ENCODE measurements around the gene DRC1.
"Not testable (repeated sequence)": the region's sequence is repeated elsewhere in the genome, so short reads cannot be mapped to it uniquely, and the experiment has no call there.

DRC1 gene

DNA sequence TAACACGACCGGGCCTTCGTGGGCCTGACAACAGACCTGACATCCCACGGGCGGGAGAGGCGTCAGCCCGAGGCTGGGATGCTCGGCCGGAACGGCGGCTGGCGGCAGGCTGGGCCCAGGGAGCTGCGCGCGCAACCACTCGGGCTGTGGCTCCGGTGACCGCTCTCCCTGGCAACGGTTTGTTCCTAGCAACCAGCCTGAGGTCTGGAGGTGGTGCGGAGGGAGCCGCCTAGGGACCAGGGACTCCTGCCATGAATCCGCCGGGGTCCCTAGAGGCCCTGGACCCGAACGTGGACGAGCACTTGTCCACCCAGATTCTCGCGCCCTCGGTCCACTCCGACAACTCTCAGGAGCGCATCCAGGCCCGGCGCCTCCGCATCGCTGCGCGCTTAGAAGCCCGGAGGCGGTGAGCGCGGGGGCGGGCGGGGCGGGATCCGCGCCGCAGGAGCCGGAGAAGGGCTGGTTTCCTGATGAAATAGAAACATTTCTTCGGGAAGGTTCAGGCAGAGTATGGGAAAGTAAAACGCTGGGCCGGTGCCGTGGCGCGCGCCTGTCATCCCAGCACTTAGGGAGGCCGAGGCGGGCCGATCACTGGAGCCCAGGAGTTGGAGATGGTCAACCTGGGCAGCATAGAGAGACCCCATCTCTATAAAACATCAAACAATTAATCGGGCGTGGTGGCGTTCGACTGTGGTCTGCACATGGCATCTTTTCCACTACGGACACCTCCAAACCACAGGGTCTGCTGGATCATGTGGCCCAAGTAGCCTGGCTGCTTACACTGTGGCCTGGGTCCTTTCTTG lies at the start of gene DRC1:
TSS of gene DRC1 (plus strand) at position 182 of the 803 bp plus-strand sequence. CDS start at position 252, 70 bp downstream.
- DNase-seq (ENCODE audit: low spot score): peak; percentile 64
- TF ChIP-seq, protein P1, sequence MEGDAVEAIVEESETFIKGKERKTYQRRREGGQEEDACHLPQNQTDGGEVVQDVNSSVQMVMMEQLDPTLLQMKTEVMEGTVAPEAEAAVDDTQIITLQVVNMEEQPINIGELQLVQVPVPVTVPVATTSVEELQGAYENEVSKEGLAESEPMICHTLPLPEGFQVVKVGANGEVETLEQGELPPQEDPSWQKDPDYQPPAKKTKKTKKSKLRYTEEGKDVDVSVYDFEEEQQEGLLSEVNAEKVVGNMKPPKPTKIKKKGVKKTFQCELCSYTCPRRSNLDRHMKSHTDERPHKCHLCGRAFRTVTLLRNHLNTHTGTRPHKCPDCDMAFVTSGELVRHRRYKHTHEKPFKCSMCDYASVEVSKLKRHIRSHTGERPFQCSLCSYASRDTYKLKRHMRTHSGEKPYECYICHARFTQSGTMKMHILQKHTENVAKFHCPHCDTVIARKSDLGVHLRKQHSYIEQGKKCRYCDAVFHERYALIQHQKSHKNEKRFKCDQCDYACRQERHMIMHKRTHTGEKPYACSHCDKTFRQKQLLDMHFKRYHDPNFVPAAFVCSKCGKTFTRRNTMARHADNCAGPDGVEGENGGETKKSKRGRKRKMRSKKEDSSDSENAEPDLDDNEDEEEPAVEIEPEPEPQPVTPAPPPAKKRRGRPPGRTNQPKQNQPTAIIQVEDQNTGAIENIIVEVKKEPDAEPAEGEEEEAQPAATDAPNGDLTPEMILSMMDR (IDR thresholded peaks at IDR 0.05; ENCODE audit: extremely low read depth, missing control alignments): no peak

DNA sequence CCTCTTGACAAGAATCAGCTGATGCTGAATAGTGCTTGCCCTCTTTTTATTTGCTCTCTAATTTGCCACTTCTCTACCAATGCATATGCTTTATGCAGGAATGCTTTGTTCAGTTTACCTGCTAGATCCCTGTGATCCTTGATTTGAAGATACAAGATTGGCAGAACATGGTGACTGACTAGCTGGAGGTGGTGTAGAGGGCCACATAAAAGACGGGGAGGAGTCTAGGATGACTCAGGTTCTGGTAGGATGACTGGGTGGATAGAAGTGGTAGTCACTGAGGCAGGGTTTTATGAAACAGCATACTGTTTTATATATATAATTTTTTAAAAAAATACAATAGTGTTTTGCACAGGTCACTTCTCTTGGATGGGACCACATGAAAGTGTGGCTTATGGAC lies 48.8 kb upstream of the DRC1 start:
- TF ChIP-seq, protein P1 (IDR thresholded peaks at IDR 0.05; ENCODE audit: extremely low read depth, missing control alignments): no peak
- no peak for DNase-seq (ENCODE audit: low spot score)

DNA sequence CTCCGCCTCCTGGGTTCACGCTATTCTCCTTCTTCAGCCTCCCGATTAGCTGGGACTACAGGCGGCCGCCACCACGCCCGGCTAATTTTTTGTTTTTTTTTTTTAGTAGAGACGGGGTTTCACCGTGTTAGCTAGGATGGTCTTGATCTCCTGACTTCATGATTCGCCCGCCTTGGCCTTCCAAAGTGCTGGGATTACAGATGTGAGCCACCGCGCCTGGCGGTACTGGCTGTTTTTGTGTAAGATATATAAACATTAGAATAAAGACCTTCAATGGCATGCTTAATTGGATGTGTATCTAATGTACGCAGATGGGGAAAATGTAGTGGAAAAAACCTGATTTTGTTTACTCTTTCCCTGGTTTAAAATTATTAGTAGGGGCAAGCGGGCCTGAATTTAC lies 47.3 kb upstream of the DRC1 start:
- DNase-seq (ENCODE audit: low spot score): not testable (repeated sequence)

DNA sequence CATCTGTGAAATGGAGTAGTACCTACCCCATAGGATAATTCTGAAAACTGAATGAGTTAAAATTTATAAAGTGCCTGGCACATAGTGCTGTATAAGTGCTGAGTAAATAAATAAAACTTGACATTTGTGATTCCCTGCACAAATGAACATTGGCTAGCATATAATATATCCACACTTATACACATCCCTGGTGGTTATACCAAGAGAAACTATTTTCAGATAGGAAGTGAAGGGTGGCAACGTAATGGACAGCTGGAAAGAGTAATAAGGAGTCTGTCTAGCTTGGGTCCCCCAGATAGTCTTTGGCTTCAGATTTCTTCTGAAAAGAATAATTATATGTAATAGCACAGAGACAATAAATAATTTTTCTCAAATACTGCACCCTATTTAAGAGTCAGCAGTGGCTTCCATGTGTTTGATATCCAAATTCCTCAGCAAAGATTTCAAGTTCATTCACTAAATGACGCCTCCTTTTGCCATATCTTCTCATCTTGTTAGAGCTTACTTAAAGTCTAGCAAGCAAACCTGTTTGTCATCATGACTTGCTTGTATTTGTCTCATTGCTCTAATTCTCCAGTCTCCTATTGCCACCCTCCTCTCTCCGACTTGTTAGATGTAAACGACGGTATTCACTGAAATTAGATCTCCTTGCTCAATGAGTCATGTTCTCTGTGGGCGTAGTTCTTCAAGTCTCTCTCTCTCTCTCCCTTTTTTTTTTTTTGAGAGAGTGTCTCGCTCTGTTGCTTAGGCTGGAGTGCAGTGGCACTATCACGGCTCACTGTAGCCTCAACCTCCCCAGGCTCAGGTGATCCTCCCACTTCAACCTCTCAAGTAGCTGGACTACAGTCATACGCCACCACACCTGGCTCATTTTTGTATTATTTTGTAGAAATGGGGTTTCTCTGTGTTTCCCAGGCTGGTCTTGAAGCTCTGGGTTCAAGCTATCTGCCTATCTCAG lies 46.4 kb upstream of the DRC1 start:
- TF ChIP-seq, protein P1 (IDR thresholded peaks at IDR 0.05; ENCODE audit: extremely low read depth, missing control alignments): no peak
- DNase-seq (ENCODE audit: low spot score): no peak

DNA sequence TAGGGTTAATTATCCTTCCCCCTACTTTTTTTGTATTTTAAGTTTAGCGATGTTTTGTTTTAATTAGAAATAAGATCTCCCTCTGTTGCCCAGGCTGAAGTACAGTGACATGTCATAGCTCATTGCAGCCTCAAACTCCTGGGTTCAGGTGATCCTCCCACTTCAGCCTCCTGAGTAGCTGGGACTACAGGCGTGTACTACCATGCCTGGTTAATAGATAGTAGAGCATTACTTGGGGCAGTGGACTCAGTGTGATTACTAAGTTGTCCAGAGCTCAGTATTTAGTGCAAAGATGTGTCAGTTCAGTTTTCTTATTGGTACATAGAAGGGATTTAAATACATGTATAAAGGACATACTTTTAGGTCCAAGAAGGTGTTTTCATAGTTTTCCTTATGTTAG lies 45.6 kb upstream of the DRC1 start:
- no peak for DNase-seq (ENCODE audit: low spot score)
- TF ChIP-seq, protein P1 (IDR thresholded peaks at IDR 0.05; ENCODE audit: extremely low read depth, missing control alignments): no peak

DNA sequence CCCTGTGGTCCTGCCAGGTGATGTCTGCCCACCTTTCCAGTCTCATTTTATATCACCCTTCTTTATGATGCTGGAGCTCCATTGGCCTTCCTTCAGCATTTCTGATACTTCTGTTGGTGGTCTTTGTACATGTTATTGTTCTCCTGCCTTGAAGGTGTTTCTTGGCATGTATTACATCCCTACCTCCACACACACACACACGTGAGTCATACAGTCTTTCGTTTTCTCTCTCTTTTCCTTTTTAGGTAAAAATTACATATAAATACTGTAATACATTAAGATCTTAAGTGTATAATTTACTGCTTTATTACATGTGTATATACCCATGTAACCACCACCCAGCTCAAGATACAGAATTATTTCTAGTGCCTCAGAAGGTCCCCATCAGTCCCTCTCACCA lies 44.9 kb upstream of the DRC1 start:
- TF ChIP-seq, protein P1 (IDR thresholded peaks at IDR 0.05; ENCODE audit: extremely low read depth, missing control alignments): no peak
- DNase-seq (ENCODE audit: low spot score): no peak

DNA sequence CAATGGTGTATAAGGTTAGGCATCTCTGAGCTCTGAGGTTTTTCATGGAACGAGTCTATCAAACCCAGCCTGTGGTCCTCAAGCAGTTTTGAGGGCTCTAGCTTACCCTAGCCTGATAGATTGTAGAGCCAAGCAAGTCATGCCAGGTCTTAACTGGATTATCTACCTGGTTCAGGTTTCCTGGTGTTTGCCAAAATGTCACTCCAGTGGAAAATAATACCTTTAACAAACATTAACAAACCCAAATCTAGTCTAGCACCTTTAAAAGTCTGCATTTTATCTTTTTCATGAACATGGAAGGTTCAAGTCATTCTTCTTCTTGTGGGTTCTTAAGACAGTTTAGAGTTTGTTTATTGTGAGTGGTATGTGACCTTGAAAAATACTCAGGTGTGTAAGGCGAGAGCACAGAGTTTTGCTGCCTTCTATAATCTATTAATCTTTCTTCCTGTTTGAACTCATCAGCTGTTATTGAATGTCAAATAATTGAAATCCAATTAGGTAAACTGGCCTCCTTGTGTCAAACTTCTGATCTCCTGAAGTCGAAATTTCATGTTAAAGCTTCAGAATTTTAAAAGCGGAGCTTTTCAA lies 41.7 kb upstream of the DRC1 start:
- no peak for DNase-seq (ENCODE audit: low spot score)
- TF ChIP-seq, protein P1 (IDR thresholded peaks at IDR 0.05; ENCODE audit: extremely low read depth, missing control alignments): no peak
